ENCODE data around the gene NEURL1B.

NEURL1B gene

GRCh38 chr5:172718527-172719114, 77.6 kb downstream of the NEURL1B start:
- FAIRE-seq, result no peak

GRCh38 chr5:172719211-172719610, 78.1 kb downstream of the NEURL1B start:
- no peak for FAIRE-seq

- FAIRE-seq, result no peak
Measured at GRCh38 chr5:172720655-172721054, 79.6 kb downstream of the NEURL1B start.

- FAIRE-seq, result no peak
Measured at GRCh38 chr5:172721455-172722326, 80.6 kb downstream of the NEURL1B start.

- no peak for FAIRE-seq
Measured at GRCh38 chr5:172722327-172722815, 81.3 kb downstream of the NEURL1B start.

GRCh38 chr5:172723508-172723907, 82.4 kb downstream of the NEURL1B start:
- FAIRE-seq, result no peak

GRCh38 chr5:172724242-172725183, 83.5 kb downstream of the NEURL1B start:
- FAIRE-seq, result no peak

GRCh38 chr5:172725273-172725672, 84.2 kb downstream of the NEURL1B start:
- no peak for FAIRE-seq

GRCh38 chr5:172725785-172726184, 84.7 kb downstream of the NEURL1B start:
- FAIRE-seq, result no peak

- FAIRE-seq, result no peak
Measured at GRCh38 chr5:172726966-172727365, 85.9 kb downstream of the NEURL1B start.

- no peak for FAIRE-seq
Measured at GRCh38 chr5:172727551-172727950, 86.5 kb downstream of the NEURL1B start.

- no peak for FAIRE-seq
Measured at GRCh38 chr5:172728481-172729241, 87.6 kb downstream of the NEURL1B start.

- no peak for FAIRE-seq
Measured at GRCh38 chr5:172729588-172729987, 88.5 kb downstream of the NEURL1B start.

- FAIRE-seq, result no peak
Measured at GRCh38 chr5:172730222-172730621, 89.2 kb downstream of the NEURL1B start.

- FAIRE-seq, result no peak
Measured at GRCh38 chr5:172730981-172731679, 90.1 kb downstream of the NEURL1B start.

- no peak for FAIRE-seq
Measured at GRCh38 chr5:172731680-172732074, 90.6 kb downstream of the NEURL1B start.

GRCh38 chr5:172732201-172732865, 91.3 kb downstream of the NEURL1B start:
- no peak for FAIRE-seq

- no peak for FAIRE-seq
Measured at GRCh38 chr5:172733131-172733973, 92.3 kb downstream of the NEURL1B start.

GRCh38 chr5:172733974-172734346, 92.9 kb downstream of the NEURL1B start:
- no peak for FAIRE-seq

Data from colon (tissue), 2 donors.